HepG2 (cell line): Measurements from ENCODE around the gene TMEM19. TPM values are rescaled to one million over a fixed set of nuclear protein-coding genes. Genes with fewer than 3 reads are reported as not detected.

ENCODE experiments used
- ATAC-seq: fragments of 200-7000 bp; cut with Tn5 transposase; 3 replicates; pipeline ENCODE4 v1.9.1; 2020; ENCODE audit warnings: mild to moderate bottlenecking, moderate library complexity
- BruUV-seq: library from RNA; stranded (reverse); fragments of 400-500 nt; replicated peaks from 2 replicates; lab custom pipeline; 2021; lab: Mats Ljungman, UMichigan
- CTCF ChIA-PET: fragments of 300-600 bp; formaldehyde crosslinking; extraction: SDS; loops from one replicate; lab custom pipeline; 2021; ENCODE audit warnings: low total read pairs, inconsistent platforms, low intra/inter-chr PET ratio; lab: Yijun Ruan, JAX
- POLR2A ChIA-PET: fragments of 350-600 bp; sonication (Branson Sonifier 250); formaldehyde crosslinking; loops from one replicate; lab custom pipeline; 2020; ENCODE audit warnings: antibody characterized with exemption, inconsistent platforms; lab: Yijun Ruan, JAX
- DNase-seq: peaks from one replicate; pipeline ENCODE4 v3.0.0-alpha.2; 2015; ENCODE audit warnings: low spot score
- FAIRE-seq: peaks from 3 replicates; lab custom pipeline; 2011; peaks lifted over from hg19 to GRCh38; lab: Jason Lieb, UNC
- H2AFZ ChIP-seq: one replicate; pipeline ENCODE4 v1.6.1; 2011; ENCODE audit warnings: low read length, inconsistent platforms
- H3K27ac ChIP-seq: fragments of 300-600 bp; 3 replicates; pipeline ENCODE4 v1.8.0; 2011; ENCODE audit warnings: mixed run types, mild to moderate bottlenecking, mixed read lengths, low read length, inconsistent platforms; ENCODE audit not compliant: insufficient read depth; ENCODE audit errors: extremely low read length
- H3K27me3 ChIP-seq, 2 experiments: fragments of 200-600 bp in 1 of 2; 2 replicates in 1 of 2; 3 replicates in 1 of 2; pipeline versions ENCODE4 v1.6.0 to v1.8.0; 2011; ENCODE audit warnings: low read length in 2 of 2, mild to moderate bottlenecking in 2 of 2, moderate library complexity in 2 of 2, inconsistent platforms in 1 of 2; ENCODE audit not compliant: insufficient read depth in 2 of 2, control insufficient read depth in 1 of 2
- H3K36me3 ChIP-seq, 2 experiments: fragments of 200-600 bp in 1 of 2; replicated peaks in 1 of 2; 2 replicates in 1 of 2; 3 replicates in 1 of 2; pipeline versions ENCODE4 v1.5.1 to v1.8.0; 2011; ENCODE audit warnings: low read length in 2 of 2, inconsistent platforms in 1 of 2; ENCODE audit not compliant: insufficient read depth in 2 of 2, control insufficient read depth in 1 of 2
- H3K4me1 ChIP-seq: 2 replicates; pipeline ENCODE4 v1.5.1; 2012; ENCODE audit warnings: low read length, inconsistent platforms; ENCODE audit not compliant: insufficient read depth
- H3K4me2 ChIP-seq: 2 replicates; pipeline ENCODE4 v1.6.0; 2011; ENCODE audit warnings: low read depth, low read length, inconsistent platforms
- H3K4me3 ChIP-seq, 3 experiments: fragments of 200-600 bp in 1 of 3; sonication (generic), shearing (Covaris generic) in 1 of 3; replicated peaks in 1 of 3; 2 replicates each; pipeline ENCODE4 v1.5.1; 2011 to 2016; ENCODE audit warnings: low read length in 3 of 3, inconsistent platforms in 2 of 3, low read depth in 2 of 3, mild to moderate bottlenecking in 2 of 3, control low read depth in 1 of 3, mixed read lengths in 1 of 3; ENCODE audit not compliant: insufficient read depth in 1 of 3
- H3K79me2 ChIP-seq: one replicate; pipeline ENCODE4 v1.6.1; 2011; ENCODE audit warnings: low read length, inconsistent platforms; ENCODE audit not compliant: insufficient read depth
- H3K9ac ChIP-seq: 2 replicates; pipeline ENCODE4 v1.6.0; 2011; ENCODE audit warnings: mild to moderate bottlenecking, low read depth, low read length, inconsistent platforms; ENCODE audit not compliant: insufficient read depth
- H3K9me3 ChIP-seq: 2 replicates; pipeline ENCODE4 v1.5.1; 2012; ENCODE audit warnings: mild to moderate bottlenecking, low read length
- H4K20me1 ChIP-seq: 2 replicates; pipeline ENCODE4 v1.6.0; 2011; ENCODE audit warnings: inconsistent platforms, mild to moderate bottlenecking, low read length, moderate library complexity; ENCODE audit not compliant: insufficient read depth
- SAP130 ChIP-seq: IDR thresholded peaks from 2 replicates; pipeline ENCODE4 v1.6.1; 2016; ENCODE audit warnings: low read depth
- SMAD9 ChIP-seq: sonication (generic); formaldehyde crosslinking; IDR thresholded peaks from 2 replicates; pipeline ENCODE4 v1.5.1; 2020; ENCODE audit warnings: mild to moderate bottlenecking, missing genetic modification reagents
- WGBS: methylation state at CpG from one replicate; pipeline ENCODE4 v1.1.6; 2017; ENCODE audit warnings: low lambda C conversion rate; 5-methylcytosine and 5-hydroxymethylcytosine counted together
- in situ Hi-C: cut with HindIII; loops from 2 replicates; pipeline ENCODE4 v1.10.0; 2017; ENCODE audit warnings: low pct_unique_long_range_greater_than_20kb; ENCODE audit not compliant: extremely low pct_ligation_motif_present
- intact Hi-C: fragments of 100-400 bp; cut with micrococcal nuclease; formaldehyde crosslinking; loops from one replicate; pipeline ENCODE4 v1.10.0; 2022; ENCODE audit not compliant: unreplicated experiment
- polyA plus RNA-seq, 8 experiments: library from polyadenylated mRNA; depleted of rRNA in 3 of 8; stranded (reverse) in 7 of 8; unstranded in 1 of 8; fragments of >200 nt; fragmentation: Illumina TruSeq in 4 of 8; extraction: Trizol in 4 of 8; gene quantifications; 2 replicates each; pipeline versions ENCODE4 v1.2.1 to v1.2.3, GENCODE V29; 2011 to 2016; ENCODE audit warnings: low read depth in 4 of 8, missing spikeins in 1 of 8, mixed read lengths in 1 of 8; ENCODE audit not compliant: insufficient read depth in 1 of 8
- total RNA-seq, 5 experiments: library from RNA; depleted of rRNA; stranded (reverse); fragments of >200 nt; fragmentation: Illumina TruSeq; extraction: Trizol; gene quantifications; 2 replicates each; pipeline ENCODE4 v1.2.3, GENCODE V29; 2016; ENCODE audit warnings: low read depth in 1 of 5
- TF ChIP-seq, protein P1 (sequence below): sonication (generic); formaldehyde crosslinking; IDR thresholded peaks from one replicate; pipeline ENCODE4 v1.5.1; 2020; ENCODE audit warnings: mild to moderate bottlenecking, missing genetic modification reagents; ENCODE audit errors: not compliant biosample characterization

The TMEM19 gene
- total and polyA plus RNA-seq, 2 of the 13 experiments (the other 11 are each of a cell fraction or from before 2014, with no cell fraction given), result 16.9 to 22.5 TPM

GRCh38 chr12:71725011-71725410 is 39.1 kb downstream of the TMEM19 start:
- no peak for ATAC-seq
- Histone ChIP-seq H2AFZ (no peak overlapping the region), H3K27me3 (no peaks in the 10 kb centered on the region), H3K9me3 (no peaks in the 10 kb centered on the region), H3K27ac (no peak overlapping the region), H3K36me3 (no peaks in the 10 kb centered on the region), H3K9ac (no peak overlapping the region), H3K4me2 (no peak overlapping the region), H4K20me1 (no peaks in the 10 kb centered on the region), H3K79me2 (no peaks in the 10 kb centered on the region), H3K4me3 (no peak overlapping the region), H3K4me1 (peaks cover 12% of the 10 kb centered on the region)
- intact Hi-C loops, result no loop called here
- TF ChIP-seq SAP130 (CRISPR knock-in tag) (no peak), SMAD9 (no peak)
- TF ChIP-seq, protein P1, sequence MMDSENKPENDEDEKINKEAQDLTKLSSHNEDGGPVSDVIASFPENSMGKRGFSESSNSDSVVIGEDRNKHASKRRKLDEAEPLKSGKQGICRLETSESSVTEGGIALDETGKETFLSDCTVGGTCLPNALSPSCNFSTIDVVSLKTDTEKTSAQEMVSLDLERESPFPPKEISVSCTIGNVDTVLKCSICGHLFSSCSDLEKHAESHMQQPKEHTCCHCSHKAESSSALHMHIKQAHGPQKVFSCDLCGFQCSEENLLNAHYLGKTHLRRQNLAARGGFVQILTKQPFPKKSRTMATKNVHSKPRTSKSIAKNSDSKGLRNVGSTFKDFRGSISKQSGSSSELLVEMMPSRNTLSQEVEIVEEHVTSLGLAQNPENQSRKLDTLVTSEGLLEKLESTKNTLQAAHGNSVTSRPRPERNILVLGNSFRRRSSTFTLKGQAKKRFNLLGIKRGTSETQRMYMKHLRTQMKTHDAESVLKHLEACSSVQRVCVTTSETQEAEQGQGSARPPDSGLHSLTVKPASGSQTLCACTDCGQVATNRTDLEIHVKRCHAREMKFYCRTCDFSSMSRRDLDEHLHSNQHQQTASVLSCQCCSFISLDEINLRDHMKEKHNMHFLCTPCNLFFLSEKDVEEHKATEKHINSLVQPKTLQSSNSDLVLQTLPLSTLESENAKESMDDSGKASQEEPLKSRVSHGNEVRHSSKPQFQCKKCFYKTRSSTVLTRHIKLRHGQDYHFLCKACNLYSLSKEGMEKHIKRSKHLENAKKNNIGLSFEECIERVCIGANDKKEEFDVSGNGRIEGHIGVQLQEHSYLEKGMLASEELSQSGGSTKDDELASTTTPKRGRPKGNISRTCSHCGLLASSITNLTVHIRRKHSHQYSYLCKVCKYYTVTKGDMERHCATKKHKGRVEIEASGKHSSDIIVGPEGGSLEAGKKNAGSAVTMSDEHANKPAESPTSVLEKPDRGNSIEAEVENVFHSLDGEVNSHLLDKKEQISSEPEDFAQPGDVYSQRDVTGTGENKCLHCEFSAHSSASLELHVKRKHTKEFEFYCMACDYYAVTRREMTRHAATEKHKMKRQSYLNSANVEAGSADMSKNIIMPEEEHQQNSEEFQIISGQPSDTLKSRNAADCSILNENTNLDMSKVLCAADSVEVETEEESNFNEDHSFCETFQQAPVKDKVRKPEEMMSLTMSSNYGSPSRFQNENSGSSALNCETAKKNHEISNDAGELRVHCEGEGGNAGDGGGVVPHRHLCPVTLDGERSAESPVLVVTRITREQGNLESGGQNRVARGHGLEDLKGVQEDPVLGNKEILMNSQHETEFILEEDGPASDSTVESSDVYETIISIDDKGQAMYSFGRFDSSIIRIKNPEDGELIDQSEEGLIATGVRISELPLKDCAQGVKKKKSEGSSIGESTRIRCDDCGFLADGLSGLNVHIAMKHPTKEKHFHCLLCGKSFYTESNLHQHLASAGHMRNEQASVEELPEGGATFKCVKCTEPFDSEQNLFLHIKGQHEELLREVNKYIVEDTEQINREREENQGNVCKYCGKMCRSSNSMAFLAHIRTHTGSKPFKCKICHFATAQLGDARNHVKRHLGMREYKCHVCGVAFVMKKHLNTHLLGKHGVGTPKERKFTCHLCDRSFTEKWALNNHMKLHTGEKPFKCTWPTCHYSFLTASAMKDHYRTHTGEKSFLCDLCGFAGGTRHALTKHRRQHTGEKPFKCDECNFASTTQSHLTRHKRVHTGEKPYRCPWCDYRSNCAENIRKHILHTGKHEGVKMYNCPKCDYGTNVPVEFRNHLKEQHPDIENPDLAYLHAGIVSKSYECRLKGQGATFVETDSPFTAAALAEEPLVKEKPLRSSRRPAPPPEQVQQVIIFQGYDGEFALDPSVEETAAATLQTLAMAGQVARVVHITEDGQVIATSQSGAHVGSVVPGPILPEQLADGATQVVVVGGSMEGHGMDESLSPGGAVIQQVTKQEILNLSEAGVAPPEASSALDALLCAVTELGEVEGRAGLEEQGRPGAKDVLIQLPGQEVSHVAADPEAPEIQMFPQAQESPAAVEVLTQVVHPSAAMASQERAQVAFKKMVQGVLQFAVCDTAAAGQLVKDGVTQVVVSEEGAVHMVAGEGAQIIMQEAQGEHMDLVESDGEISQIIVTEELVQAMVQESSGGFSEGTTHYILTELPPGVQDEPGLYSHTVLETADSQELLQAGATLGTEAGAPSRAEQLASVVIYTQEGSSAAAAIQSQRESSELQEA, result no peak
- ChIA-PET POLR2A (interaction anchor here (1.2 kb wide), 1 partner anchor 7 kb away, joined by 3 read pairs; no protein-coding TSS in a partner anchor), CTCF (no interaction called here)
- DNase-seq, result no peak
- no TSS peak for BruUV-seq
- 47% methylated on average over 3 of the region's 3 CpGs for WGBS
- in situ Hi-C loops, result loop anchor here (25.0 kb wide), 1 partner anchor 588 kb away; no protein-coding TSS in a partner anchor
- FAIRE-seq, result no peak
